SHP77 treated with DMSO at 0.1 percent for 48 hours (cell line): ENCODE measurements around the gene RTP5.
A peak's percentile ranks its signal among the peaks of the same experiment; 100 is the strongest.

Experiments used
- DNase-seq: peaks from one replicate; lab custom pipeline; 2025; lab: John Stamatoyannopoulos, UW

The RTP5 gene

GRCh38 chr2:241887806-241888522, 18.4 kb downstream of the RTP5 start:
- no peak for DNase-seq

GRCh38 chr2:241888641-241889040, 19.1 kb downstream of the RTP5 start:
- no peak for DNase-seq

GRCh38 chr2:241890524-241891235, 21.2 kb downstream of the RTP5 start:
- peak; percentile 53 for DNase-seq

GRCh38 chr2:241891315-241891987, 21.9 kb downstream of the RTP5 start:
- DNase-seq: peak; percentile 53

- no peak for DNase-seq
These were observed 22.4 kb downstream of the RTP5 start for GRCh38 chr2:241891988-241892298.

DNA sequence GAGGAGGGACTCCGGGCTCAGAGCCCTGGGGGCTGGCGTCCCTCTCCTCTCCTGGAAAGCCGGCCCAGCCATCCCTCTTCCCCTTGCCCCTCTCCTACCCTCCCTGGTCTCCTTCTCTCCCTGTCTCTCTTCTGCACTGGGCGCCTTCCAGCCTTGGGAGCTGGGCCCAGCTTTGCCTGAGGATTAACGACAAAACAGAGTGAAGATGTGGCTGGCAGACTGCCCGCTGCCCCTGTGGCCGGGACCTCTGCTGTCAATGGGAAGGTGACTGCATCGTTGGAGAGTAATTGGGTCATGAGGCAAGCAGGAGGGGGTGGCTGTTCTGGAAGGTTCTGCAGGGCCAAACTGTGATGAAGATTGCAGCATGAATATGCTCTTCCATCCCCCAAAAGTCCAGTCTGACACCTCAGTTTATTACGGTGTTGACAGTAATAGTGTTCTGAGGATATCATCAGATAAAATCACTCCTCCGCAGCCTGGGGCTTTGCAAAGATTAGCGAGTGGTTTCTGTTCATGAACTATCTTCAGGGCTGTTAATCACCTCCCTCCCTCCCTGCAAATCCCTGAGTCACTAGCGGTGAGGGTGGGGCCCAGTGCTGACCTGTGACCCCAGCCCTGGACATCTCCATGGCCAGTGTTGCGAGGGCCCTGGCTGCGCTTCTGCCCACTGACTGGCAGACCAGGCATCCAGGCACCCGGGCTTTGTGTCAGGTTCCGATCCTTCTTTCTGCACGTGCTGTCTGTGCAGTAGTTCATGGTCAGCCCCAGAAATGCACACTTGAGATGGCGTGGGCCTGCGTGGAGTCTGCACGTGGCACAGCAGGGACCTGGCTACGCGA, 23.0 kb downstream of the RTP5 start:
- no peak for DNase-seq

DNA sequence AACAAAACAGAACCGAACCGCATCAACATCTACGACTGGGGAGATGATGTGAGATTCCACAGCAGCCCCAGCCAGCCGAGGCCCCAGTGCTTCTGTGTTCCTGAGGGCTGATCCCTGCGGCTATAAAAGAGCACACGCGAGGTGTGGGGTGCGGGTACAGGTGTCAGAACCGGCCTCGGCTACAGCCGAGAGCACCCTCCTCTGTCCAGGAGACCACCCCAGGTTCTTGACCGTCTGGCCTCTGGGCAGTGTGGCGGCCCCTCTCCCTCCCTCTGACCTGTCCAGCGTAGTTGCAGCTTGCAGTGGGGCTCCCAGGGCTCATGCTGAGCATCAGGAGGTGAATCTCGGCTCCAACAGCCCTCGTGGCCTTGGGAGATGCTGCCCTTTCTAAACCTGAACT, 23.7 kb downstream of the RTP5 start:
- no peak for DNase-seq

DNA sequence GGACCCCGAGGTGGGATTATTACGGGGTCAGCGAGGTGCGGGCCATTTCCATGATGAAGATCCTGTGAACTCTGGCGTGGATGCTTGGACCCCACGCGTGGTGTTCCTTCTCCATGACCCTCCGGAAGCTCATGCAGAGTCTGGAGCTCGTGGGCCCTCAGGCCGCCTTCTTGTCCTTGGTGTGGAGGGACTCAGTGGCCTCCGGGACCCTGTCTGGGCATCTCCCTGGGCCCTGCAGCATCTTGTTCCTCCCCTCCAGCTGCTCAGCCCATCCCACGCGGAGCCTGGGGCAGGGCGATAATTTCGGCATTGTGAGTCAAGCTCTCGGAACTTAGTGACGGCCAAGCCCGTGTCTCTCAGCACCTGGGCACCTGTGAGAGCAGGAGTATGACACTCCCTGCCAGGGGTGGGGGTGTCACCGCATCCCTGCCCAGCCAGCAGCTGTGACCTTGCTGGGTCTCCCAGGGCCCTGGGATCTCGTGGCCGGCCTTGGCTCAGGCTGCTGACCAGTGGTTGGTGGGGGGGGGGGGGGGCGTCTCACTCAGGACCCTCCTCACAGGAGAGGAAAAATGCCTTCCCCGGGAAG, 24.6 kb downstream of the RTP5 start:
- no peak for DNase-seq

DNA sequence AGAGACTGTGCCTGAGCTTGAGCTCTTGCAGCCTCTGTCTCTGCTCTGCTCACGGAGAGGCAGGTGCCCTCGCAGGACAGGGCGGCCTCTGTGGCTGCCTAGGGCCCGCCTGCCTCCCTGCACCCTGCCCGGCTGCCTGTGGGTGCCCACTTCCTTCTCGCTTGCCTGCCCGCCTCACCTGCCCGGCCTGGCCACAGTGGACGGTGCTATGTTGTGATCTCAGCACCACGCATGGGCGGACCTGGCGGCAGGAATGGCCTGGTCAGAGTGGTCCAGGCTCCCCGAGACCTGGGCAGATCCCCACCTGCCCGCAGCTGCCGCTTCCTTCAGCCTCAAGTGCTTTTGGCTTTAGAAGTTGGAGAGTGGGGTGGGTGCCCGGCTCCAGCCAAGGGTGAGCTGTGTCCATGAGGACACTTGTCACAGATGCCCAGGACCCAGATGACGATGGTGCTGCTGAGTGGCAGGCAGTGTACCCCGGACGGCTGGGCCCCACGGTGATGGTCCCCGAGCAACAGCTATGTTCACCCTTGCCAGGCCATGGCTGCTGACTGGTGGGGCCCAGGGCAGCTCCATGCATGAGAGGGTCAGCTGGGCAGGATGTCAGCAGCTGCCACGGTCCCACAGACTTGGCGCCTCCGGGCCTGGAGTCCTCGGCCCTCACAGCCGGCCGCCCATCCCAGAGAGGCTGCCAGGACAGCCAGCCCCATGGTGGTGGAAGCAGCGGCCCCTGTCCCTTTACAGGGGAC, 25.3 kb downstream of the RTP5 start:
- DNase-seq: no peak

DNA sequence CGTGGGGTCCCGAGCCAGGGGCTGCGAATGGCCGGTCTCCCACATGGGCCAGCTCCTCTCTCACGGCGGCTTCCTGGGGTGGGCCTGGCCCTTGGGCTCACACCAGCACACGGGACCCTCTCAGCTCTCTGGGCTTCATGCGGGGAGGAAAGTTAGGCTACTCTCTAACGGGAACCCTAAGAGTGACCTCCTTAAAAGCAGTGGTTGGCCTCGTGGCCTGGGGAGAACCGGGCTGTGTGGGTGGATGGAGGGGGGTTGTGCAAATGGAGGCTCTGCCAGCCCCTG, 25.8 kb downstream of the RTP5 start:
- DNase-seq: no peak

- no peak for DNase-seq
These were observed 26.4 kb downstream of the RTP5 start for GRCh38 chr2:241895712-241896641.

- no peak for DNase-seq
These were observed 27.2 kb downstream of the RTP5 start for GRCh38 chr2:241896746-241897201.

GRCh38 chr2:241897231-241897916, 27.8 kb downstream of the RTP5 start:
- no peak for DNase-seq

DNA sequence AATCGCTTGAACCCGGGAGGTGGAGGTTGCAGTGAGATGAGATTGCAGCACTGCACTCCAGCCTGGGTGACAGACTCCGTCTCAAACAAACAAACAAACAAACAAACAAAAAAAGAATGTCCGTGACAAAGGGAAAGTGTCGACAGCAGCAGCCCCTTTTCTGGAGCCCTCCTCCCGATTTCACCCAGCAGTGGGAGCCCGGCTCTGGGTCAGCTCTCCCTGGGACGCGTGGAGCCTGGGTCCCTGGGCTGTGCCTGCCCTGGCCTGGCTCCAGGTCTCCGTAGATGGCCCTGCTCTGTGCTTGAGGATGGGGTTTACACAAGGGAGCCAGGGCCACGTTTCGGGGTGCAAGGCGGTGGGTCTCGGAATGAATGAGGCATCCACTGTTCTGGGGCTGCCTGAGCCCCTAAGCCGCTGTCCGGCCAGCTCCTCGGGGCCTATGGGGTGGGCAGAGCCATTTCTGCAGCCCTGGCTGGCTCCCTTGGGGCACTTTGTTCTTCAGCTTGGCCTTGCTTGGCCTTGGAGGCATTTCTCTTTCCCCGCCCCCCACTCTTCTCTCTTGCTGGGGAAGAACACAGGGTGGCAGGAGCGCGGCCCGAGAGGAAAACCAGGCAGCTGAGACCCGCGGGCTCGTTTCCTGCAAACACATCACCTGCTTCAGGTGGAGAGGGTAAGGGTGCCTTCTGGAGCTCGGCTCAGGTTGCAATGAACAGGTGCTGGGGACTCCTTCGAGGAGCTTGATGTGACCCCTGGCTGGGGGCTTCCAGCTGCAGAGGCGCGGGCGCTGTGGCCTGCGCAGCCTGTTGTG, 29.1 kb downstream of the RTP5 start:
- DNase-seq: no peak

DNA sequence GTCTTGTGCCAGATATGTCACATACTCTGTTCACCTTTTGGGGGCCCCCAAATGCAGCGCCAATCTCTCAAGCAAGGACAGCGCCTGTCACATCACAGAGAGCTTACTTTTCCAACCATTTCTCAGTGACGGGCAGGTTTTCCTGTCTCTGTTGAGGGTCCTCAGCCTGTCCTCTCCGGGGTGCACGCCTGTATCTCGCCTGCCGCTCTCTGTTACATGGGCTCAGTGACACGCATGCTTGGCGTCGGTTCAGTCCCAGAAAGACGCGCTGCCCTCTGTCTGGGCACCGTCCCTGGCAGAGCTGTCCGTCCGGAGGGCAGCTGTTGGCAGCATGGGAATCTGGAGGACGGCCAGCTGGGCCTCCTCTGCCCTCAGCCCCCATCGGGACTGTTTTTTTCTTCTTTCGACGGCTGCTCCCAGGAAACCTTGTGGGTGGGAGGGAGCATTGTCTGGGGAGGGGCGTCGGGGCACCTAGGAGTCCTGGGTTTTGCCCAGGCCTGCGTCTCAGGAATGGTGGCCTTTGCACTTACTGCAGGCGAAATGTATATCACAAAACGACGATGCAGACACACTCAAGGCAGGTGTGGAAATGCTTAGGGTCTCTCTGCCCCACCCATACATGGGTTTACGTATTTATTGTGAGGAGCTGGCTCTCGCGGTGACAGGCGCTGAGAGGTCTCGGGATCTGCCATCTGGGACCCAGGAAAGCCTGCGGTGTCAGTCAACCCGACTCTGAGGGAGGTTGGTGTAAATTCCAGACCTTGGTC, 30.9 kb downstream of the RTP5 start:
- no peak for DNase-seq

GRCh38 chr2:241901018-241901380, 31.5 kb downstream of the RTP5 start:
- no peak for DNase-seq

DNA sequence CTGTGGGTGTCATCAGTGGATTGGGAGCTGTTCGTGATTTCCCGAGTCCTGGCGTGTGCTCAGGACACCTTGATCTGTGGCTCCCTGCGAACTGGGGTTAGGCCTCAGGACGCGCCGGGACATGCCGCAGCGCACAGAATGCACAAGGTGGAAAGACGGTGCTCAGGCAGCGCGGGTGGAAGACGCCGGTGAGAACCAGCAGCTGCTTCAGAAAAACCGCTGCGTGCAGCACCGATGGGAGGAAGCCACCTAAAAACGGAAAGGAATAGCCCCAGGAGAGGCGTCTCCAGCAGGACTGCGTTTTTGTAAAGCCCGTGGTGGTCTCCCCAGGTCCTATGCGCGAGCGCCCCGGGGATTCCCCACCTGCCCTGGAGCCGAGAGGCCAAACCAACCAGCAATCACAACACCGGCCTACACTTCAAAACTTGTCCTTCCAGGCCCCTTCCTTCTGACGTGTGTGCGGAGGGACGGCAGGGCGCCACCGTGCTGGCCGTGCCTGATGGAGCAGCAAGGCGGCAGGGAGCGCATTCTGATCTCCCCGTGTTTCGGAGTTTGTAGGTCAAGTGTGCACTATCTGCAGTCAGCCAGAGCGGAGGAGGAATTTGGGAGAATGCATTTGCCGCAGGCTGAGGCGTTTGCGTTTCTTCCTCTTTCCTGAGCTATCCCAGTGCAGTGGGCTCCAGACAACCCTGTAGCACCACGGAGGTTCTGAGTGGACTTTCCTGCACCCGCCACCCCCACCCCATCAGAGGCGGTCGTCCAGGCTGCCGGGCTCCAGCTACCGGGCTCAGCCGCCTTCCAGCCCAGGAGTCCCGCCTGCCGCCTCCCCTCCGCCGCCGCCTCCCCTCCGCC, 32.2 kb downstream of the RTP5 start:
- DNase-seq: no peak
